Activated CD8-positive, alpha-beta memory T cell treated with anti-CD3 and anti-CD28 coated beads, Interleukin-2, amount 50 U/mL, for 24 hours (primary cell): ENCODE measurements around the gene CTNND1.
"Not testable (repeated sequence)": the region's sequence is repeated elsewhere in the genome, so short reads cannot be mapped to it uniquely, and the experiment has no call there.

Experiments used
- DNase-seq: peaks from one replicate; pipeline ENCODE4 v3.0.0-alpha.2; 2020; ENCODE audit errors: extremely low read depth

Gene CTNND1, protein sequence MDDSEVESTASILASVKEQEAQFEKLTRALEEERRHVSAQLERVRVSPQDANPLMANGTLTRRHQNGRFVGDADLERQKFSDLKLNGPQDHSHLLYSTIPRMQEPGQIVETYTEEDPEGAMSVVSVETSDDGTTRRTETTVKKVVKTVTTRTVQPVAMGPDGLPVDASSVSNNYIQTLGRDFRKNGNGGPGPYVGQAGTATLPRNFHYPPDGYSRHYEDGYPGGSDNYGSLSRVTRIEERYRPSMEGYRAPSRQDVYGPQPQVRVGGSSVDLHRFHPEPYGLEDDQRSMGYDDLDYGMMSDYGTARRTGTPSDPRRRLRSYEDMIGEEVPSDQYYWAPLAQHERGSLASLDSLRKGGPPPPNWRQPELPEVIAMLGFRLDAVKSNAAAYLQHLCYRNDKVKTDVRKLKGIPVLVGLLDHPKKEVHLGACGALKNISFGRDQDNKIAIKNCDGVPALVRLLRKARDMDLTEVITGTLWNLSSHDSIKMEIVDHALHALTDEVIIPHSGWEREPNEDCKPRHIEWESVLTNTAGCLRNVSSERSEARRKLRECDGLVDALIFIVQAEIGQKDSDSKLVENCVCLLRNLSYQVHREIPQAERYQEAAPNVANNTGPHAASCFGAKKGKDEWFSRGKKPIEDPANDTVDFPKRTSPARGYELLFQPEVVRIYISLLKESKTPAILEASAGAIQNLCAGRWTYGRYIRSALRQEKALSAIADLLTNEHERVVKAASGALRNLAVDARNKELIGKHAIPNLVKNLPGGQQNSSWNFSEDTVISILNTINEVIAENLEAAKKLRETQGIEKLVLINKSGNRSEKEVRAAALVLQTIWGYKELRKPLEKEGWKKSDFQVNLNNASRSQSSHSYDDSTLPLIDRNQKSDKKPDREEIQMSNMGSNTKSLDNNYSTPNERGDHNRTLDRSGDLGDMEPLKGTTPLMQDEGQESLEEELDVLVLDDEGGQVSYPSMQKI

GRCh38 chr11:57761301-57762234, at the start of gene CTNND1:
Gene CTNND1, plus strand, starts transcription at chr11:57761802. Its CDS starts 29,677 bp downstream, at chr11:57791479.
- no peak for DNase-seq

GRCh38 chr11:57712256-57713150, 49.1 kb upstream of the CTNND1 start, which contains the start of gene TMX2:
Gene TMX2, plus strand, starts transcription at chr11:57712593. Its CDS starts 26 bp downstream, at chr11:57712619.
- DNase-seq, result peak; percentile 84

DNA sequence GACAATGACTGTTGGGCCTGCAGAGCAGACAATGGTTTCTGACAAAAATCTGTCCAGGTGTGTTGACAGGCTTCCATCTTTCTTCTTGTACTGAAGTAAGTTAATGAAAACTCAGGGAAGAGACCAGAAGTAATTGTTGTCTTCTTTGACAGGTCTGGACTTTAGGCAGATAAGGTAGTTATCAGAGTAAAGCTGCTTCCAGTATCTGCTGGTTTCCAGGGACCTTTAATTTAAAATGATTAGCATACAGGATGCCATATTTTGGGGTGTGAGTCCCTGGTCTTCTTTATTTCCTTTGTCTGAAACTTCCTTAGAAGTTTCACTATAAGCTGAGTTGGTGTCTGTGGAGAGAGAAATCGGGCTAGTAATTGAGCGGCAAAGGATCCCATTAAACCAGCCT, 47.8 kb upstream of the CTNND1 start:
- DNase-seq, result no peak

GRCh38 chr11:57716726-57717125, 44.9 kb upstream of the CTNND1 start:
- DNase-seq, result not testable (repeated sequence)

DNA sequence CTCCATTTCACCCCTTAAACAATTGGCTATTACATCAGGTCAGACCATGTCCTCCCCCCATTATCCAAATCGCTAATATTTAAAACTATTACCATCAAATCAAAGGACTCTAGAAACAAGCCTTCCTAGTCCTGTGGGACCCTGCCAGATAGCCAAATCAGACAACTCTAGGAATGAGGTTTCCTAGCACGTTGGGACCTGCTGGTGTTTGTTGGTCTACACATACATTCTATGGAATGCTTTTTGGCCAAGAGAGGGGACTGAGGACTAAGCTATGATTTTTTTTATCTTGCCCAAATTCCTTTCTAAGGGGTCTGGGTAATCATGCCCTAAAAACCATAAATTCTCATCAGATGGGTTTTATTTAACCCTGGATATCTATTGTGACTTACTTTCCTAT, 34.4 kb upstream of the CTNND1 start:
- DNase-seq, result no peak

- no peak for DNase-seq
Measured at GRCh38 chr11:57728829-57729228, 32.8 kb upstream of the CTNND1 start.

GRCh38 chr11:57729479-57729878, 32.1 kb upstream of the CTNND1 start:
- no peak for DNase-seq

DNA sequence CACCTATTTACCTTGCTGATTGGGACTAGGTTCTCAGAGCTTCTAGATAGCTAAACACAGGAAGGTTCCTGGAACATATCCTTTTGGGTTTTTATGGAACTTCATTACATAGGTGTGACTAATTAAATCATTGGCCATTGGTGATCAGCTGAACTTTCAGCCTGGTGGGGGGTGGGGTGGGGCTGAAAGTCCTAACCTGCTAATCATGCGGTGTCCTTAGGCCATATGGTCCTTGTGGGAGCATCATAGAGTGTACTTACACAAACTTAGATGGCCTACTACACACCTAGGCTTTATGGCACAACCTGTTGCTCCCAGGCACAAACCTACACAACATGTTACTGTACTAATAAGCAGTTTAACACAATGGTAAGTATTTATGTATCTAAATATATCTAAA, 28.9 kb upstream of the CTNND1 start:
- no peak for DNase-seq

GRCh38 chr11:57735619-57736298, 25.8 kb upstream of the CTNND1 start:
- DNase-seq, result no peak

DNA sequence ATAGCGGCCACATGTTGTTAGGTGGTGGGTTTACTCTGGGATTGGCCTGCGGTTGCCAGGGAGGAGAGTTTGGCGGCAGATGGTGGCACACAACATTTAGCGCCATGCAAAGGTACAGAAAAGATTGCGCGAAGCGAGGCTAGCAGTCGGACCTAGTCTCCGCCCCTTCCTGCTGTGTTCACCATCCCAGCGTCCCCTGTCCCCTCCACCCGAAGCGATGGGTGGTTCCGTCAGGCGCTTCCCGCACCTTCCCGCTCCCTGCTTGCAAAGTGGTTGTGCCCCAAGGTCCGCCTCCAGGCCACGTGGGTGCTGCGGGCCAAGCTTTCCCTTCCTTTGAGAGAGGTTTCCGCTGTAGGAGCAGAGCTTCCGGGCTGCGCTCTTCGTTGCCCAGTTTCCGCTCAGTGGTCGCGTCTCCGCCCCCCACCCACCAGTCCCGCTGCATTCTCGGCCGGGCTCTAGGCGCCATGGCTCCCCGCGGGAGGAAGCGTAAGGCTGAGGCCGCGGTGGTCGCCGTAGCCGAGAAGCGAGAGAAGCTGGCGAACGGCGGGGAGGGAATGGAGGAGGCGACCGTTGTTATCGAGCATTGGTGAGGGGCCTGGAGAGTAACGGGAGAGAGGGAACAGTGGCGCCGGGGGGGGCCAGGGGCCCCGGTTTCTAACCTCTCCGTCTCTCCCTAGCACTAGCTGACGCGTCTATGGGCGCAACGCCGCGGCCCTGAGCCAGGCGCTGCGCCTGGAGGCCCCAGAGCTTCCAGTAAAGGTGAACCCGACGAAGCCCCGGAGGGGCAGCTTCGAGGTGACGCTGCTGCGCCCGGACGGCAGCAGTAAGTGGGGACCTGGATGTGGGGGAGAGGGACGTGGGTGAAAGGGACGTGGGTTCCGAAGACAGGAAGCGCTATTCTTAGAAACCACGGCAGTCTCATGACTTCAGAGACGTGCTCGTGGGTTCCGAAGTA, 20.2 kb upstream of the CTNND1 start, which contains the start of gene SELENOH:
Gene SELENOH (plus strand): TSS at position 360 of the 955 bp plus-strand sequence. CDS start 105 bp downstream, at position 465.
- DNase-seq, result peak; percentile 92

- DNase-seq, result no peak
Measured at GRCh38 chr11:57742087-57742452, 19.5 kb upstream of the CTNND1 start.

DNA sequence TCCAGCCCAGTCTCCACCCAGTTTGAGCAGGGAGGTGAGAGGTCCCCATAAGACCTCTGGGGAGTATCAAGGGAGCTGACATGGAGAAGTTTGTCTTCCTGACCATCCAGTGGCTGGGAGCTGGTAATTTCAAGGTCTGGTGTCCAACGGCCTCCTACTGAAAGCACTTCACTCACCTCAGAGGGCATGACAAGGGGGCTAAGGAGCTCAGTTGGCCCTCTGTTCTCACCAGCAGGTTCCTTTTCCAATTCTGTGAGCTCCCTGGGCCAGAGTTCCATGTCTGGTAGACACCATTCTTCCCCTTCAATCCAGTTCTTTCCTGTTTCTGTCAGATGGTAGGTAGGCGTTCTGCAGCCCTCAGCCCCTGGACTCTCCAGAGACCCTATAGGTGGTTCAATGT, 17.2 kb upstream of the CTNND1 start:
- DNase-seq, result no peak

GRCh38 chr11:57745206-57745605, 16.4 kb upstream of the CTNND1 start:
- DNase-seq, result no peak

DNA sequence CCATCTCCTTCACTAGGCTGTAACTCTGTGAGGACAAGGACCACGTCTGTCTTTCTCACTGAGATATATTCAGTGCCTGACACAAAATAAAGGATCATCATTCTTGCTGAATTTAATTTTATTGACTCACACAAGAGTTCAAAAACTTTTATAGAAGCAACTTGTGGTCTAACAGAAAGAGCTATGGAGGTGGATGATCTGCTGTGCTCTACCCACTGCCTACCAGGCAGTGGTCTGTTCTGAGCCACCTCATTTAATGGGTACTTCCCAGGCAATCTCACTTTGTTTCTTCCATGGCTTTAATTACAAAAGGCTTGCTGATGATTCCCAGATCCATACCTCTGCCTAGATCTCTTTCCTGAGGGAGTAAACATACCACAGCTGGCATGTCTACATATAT, 14.7 kb upstream of the CTNND1 start:
- no peak for DNase-seq

DNA sequence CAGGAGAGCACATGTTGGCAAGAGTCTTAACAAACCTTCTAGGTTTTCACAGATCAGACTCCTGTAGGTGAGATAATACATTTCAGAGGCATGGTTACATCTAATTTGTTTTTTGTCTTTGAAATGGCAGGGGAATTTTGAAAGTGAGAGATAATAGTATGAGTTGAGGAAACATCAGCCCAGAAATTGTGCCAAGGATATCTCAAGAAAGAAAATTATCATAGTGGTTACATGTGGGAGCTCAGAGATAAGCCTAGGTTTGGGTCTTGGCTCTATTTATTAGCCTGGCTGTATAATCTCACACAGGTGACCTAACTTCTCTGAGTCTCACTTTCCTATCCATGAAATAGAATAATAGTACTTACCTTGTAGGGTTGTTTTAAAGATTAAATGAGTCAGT, 10.4 kb upstream of the CTNND1 start:
- no peak for DNase-seq

- DNase-seq, result no peak
Measured at GRCh38 chr11:57751676-57752253, 9.8 kb upstream of the CTNND1 start, which contains the start of gene BTBD18. Gene BTBD18, minus strand, starts transcription at chr11:57751819. Its CDS starts 631 bp downstream, at chr11:57751188.

DNA sequence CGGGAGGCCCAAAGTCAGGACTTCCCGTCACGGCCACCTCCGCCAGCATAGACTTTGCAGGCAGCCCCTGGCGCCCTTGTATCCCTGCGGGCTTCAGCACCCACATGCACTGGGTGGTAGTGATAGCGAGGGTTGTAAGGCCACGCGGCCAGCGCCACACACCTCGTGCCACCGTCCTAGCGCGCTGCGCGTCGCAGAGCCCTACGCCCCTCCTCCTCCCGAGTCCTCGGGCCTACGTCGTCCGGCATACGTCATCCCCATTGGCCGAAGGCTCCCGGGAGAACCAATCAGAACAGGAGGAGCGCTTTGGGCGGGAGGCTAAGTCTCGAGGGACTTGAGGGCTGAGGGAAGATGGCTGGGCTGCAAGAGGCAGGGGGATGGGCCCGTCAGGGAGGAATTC, 8.6 kb upstream of the CTNND1 start:
- no peak for DNase-seq

GRCh38 chr11:57758174-57758573, 3.4 kb upstream of the CTNND1 start:
- DNase-seq, result no peak
